ENCODE measurements around the gene HNRNPA2B1. TPM values are rescaled to one million over a fixed set of nuclear protein-coding genes. Genes with fewer than 3 reads are reported as not detected.

HNRNPA2B1 gene
- total RNA-seq, 1 experiment from 2014 or later = 151 TPM

- no peaks in the 10 kb centered on the region for H3K36me3 ChIP-seq
- peak; percentile 94 for DNase-seq
- no peak overlapping the region for H3K4me3 ChIP-seq
- H3K27me3 ChIP-seq = peaks cover 11% of the 10 kb centered on the region
- H3K9me3 ChIP-seq = no peaks in the 10 kb centered on the region
Measured at GRCh38 chr7:26147030-26147429, 53.5 kb downstream of the HNRNPA2B1 start.

- H3K9me3 ChIP-seq = no peaks in the 10 kb centered on the region
- no peak for DNase-seq
- no peaks in the 10 kb centered on the region for H3K36me3 ChIP-seq
- no peak overlapping the region for H3K4me3 ChIP-seq
- H3K27me3 ChIP-seq = peaks cover 8% of the 10 kb centered on the region
Measured at GRCh38 chr7:26145238-26145637, 55.3 kb downstream of the HNRNPA2B1 start.

GRCh38 chr7:26144184-26145080 lies 56.1 kb downstream of the HNRNPA2B1 start:
- no peak for DNase-seq
- Histone ChIP-seq H3K4me3 (no peak overlapping the region), H3K9me3 (no peaks in the 10 kb centered on the region), H3K36me3 (no peaks in the 10 kb centered on the region), H3K27me3 (peaks cover 6% of the 10 kb centered on the region)

- no peak overlapping the region for H3K4me3 ChIP-seq
- H3K36me3 ChIP-seq = no peaks in the 10 kb centered on the region
- no peaks in the 10 kb centered on the region for H3K9me3 ChIP-seq
- DNase-seq = no peak
- peaks cover 6% of the 10 kb centered on the region for H3K27me3 ChIP-seq
Measured at GRCh38 chr7:26143298-26144048, 57.1 kb downstream of the HNRNPA2B1 start.

GRCh38 chr7:26141077-26141476 lies 59.5 kb downstream of the HNRNPA2B1 start:
- H3K9me3 ChIP-seq = no peaks in the 10 kb centered on the region
- no peak overlapping the region for H3K4me3 ChIP-seq
- H3K27me3 ChIP-seq = peaks cover 6% of the 10 kb centered on the region
- DNase-seq = no peak
- no peaks in the 10 kb centered on the region for H3K36me3 ChIP-seq

- H3K9me3 ChIP-seq = no peaks in the 10 kb centered on the region
- DNase-seq = no peak
- H3K36me3 ChIP-seq = no peaks in the 10 kb centered on the region
- H3K27me3 ChIP-seq = peaks cover 6% of the 10 kb centered on the region
- no peak overlapping the region for H3K4me3 ChIP-seq
Measured at GRCh38 chr7:26140380-26140779, 60.2 kb downstream of the HNRNPA2B1 start.

Other genes starting within 250 kb of the HNRNPA2B1 start
- 15.2 and 19.2 TPM in 2 replicates for gene NFE2L3, start 48.5 kb downstream of the HNRNPA2B1 start, total RNA-seq (2014; rRNA removed; shearing (Covaris generic); ENCODE audit: low replicate concordance)
- gene CBX3, start 999 bp upstream of the HNRNPA2B1 start, total RNA-seq (2014; rRNA removed; shearing (Covaris generic); ENCODE audit: low replicate concordance) = 293 and 407 TPM in 2 replicates
- 3.0 and 4.4 TPM in 2 replicates for gene SNX10, start 91.1 kb upstream of the HNRNPA2B1 start, total RNA-seq (2014; rRNA removed; shearing (Covaris generic); ENCODE audit: low replicate concordance)